NCI-H69 (cell line): Measurements from ENCODE around the gene RHOBTB1.
"Not testable (repeated sequence)": the region's sequence is repeated elsewhere in the genome, so short reads cannot be mapped to it uniquely, and the experiment has no call there.

Source experiments
- DNase-seq: peaks from one replicate; lab custom pipeline; 2025; lab: John Stamatoyannopoulos, UW

The RHOBTB1 gene

GRCh38 chr10:60868946-60869345 lies 75.0 kb downstream of the RHOBTB1 start:
- no peak for DNase-seq

- no peak for DNase-seq
These were observed 78.7 kb downstream of the RHOBTB1 start for GRCh38 chr10:60865198-60865783.

- DNase-seq, result no peak
These were observed 80.2 kb downstream of the RHOBTB1 start for GRCh38 chr10:60863796-60864195.

GRCh38 chr10:60862517-60862916 lies 81.5 kb downstream of the RHOBTB1 start:
- DNase-seq, result no peak

- DNase-seq, result no peak
These were observed 87.6 kb downstream of the RHOBTB1 start for GRCh38 chr10:60856405-60856804.

GRCh38 chr10:60853637-60854036 lies 90.3 kb downstream of the RHOBTB1 start:
- no peak for DNase-seq

- no peak for DNase-seq
These were observed 90.9 kb downstream of the RHOBTB1 start for GRCh38 chr10:60853107-60853506.

GRCh38 chr10:60849740-60850139 lies 94.2 kb downstream of the RHOBTB1 start:
- no peak for DNase-seq

- DNase-seq, result no peak
These were observed 94.8 kb downstream of the RHOBTB1 start for GRCh38 chr10:60849217-60849616.

GRCh38 chr10:60848680-60849079 lies 95.3 kb downstream of the RHOBTB1 start:
- DNase-seq, result no peak

GRCh38 chr10:60848126-60848525 lies 95.9 kb downstream of the RHOBTB1 start:
- DNase-seq, result peak; percentile 49

- DNase-seq, result peak; percentile 15
These were observed 97.8 kb downstream of the RHOBTB1 start for GRCh38 chr10:60846173-60846572.

- no peak for DNase-seq
These were observed 98.9 kb downstream of the RHOBTB1 start for GRCh38 chr10:60845038-60845437.

GRCh38 chr10:60842694-60843093 lies 101.3 kb downstream of the RHOBTB1 start:
- DNase-seq, result no peak

GRCh38 chr10:60841227-60841626 lies 102.8 kb downstream of the RHOBTB1 start:
- not testable (repeated sequence) for DNase-seq

- peak; percentile 53 for DNase-seq
These were observed 108.9 kb downstream of the RHOBTB1 start for GRCh38 chr10:60835049-60835448.

- DNase-seq, result no peak
These were observed 109.6 kb downstream of the RHOBTB1 start for GRCh38 chr10:60834401-60834800.

GRCh38 chr10:60832136-60832535 lies 111.8 kb downstream of the RHOBTB1 start:
- DNase-seq, result not testable (repeated sequence)

GRCh38 chr10:60828489-60828852 lies 115.5 kb downstream of the RHOBTB1 start:
- peak; percentile 40 for DNase-seq

- DNase-seq, result peak; percentile 15
These were observed 116.0 kb downstream of the RHOBTB1 start for GRCh38 chr10:60827791-60828488.

GRCh38 chr10:60825520-60825919 lies 118.5 kb downstream of the RHOBTB1 start:
- DNase-seq, result peak; percentile 18

- no peak for DNase-seq
These were observed 120.7 kb downstream of the RHOBTB1 start for GRCh38 chr10:60823324-60823723.

GRCh38 chr10:60822809-60823208 lies 121.2 kb downstream of the RHOBTB1 start:
- DNase-seq, result no peak

GRCh38 chr10:60821656-60822055 lies 122.3 kb downstream of the RHOBTB1 start:
- no peak for DNase-seq
